Stimulated activated CD4-positive, alpha-beta T cell treated with anti-CD3 and anti-CD28 coated beads, Interleukin-1b, Interleukin-23, amount 100 ng/mL, for 4 hours (primary cell): ENCODE data around the gene TNC.

Experiments
- DNase-seq, 2 donors: peaks; one replicate each; pipeline ENCODE4 v3.0.0-alpha.2; 2020; ENCODE audit warnings: low read depth in 2 of 2

Gene TNC

DNA sequence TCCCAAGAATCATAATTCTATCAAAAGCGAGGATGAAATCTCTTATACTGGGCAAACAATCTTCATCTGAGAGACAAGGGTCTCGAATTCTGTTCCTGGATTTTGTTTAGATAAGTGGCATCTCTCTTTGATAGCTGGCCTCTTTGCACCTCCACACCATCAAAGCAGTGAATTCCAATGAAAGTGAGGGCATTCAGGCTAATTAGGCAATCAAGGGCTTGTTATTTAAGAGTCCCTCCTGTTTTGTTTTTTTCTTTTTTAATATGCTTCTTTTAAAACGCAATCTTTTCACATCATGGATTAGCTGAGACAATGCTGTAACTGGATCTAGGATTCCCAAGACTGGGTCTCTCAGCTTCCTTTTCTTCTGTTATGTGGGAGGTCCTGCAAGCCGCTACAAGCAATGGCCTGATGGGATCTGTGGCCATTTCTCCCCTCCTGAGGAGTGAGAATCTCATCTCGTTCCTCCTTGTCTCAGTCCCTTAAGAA lies 67.9 kb downstream of the TNC start:
- DNase-seq: no peak

DNA sequence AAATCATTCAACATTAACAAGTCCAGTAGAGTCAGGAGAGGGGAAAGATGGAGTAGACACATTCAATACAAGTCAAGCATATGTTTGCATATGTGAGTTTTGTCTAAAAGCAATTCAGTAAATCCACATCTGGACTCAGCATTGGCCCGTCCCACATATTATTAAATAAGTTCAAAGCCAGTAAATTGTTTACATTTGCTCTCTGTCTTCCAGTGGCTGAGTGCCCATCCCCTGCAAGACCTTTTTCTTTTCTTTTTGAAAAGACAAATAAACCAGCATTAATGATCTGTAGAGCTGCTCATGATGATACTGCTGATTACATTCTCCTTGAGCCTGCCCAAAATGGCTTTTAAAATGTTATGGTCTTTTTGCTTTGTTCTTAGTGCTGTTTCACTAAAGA lies 71.1 kb downstream of the TNC start:
- no peak for DNase-seq

DNA sequence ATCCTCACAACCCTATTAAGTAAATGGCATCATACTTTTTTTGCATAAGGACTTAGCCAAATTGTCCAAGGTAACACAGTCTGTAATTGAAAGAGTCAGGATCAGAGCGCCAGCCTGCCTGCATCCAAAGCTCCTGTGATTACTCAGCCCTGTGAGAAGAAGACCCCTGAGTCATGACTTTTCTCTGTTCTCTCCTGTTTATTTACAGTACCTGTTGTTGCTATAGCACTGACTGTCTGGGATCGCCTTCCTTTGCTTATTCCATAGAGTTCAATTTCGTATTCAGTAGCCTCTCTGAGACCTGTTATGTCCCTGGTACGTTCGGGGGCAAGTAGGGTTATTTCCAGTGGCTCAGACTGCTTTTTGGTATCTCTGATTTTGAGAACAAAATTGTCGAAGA lies 71.8 kb downstream of the TNC start:
- no peak for DNase-seq

DNA sequence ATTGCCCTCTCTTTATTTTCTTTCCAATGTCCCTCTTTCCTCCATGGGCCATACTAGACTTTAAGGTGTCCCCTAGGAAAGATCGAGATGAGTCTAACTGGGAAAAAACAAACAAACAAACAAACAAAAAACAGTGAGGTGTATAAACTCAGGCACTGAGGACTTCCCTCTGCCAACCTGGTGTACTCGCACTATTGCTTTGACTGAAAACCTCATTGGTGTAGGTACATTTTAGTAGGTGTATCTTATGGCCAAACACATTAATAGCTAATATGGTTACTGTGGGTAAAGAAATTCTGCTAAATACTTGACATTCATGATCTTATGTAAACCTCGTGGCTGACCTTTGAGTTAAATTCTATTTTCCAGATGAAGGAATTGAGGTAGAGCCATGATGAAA lies 74.3 kb downstream of the TNC start:
- no peak for DNase-seq

DNA sequence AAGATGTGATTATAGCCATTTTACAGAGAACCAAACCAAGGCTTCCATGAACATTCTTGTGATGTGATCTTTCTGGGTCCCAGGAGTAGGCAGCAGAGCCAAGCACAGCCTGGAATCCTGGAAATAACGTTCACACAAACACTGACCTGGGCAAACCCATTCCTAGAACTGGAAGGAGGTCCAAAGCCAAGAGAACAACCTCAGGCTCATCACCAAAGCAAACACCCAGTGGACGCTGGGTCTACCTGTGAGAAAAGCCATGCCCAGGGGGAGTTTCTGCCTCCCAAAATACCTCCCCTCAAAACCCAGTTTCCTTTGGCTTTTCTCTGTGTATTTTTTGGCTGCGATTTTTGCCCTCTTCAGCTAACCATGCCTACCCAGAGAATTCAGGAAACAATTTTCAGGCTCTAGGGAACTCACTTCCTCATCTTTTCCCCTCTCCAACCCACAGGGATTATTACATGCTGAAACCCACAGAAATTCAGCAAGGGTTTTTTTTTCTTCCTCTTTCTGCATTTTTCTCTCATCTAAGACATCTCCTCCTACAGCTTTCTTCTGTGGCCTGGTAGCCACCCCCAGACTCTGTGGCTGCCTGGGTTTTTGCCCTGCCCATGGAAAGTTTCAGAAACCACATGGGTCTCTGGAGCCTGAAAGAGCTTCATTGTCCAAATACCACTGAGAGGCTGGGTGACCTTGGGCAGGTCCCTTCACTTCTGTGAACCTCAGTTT lies 75.0 kb downstream of the TNC start:
- DNase-seq: no peak

DNA sequence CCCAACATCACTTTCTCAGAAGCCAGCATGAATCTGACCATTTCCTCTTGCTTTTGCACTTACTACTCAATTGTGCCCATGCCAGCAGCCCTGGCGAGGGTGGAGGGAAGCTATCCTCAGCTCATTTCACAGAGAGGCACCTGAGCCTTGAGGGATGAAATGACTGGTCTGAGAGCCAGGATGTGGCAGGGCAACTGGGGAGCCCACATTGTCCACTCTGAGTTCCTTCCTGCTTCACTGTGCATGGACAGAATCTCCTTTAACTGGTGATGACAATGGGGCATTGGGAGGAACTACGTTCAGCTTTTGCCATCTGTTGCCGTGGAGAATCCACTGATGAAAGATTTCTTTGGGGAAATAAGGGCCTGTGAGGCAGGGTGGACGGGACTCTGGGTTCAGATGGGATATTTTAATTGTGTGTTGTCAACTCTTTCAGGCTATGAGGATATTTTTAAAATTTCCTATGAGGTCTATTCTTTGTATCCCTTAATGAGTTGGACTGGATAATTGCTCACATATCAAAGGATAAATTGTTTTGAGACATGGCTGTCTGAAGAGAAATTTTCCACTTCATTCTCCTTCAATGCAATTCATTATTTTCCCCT lies 78.3 kb downstream of the TNC start:
- no peak for DNase-seq

DNA sequence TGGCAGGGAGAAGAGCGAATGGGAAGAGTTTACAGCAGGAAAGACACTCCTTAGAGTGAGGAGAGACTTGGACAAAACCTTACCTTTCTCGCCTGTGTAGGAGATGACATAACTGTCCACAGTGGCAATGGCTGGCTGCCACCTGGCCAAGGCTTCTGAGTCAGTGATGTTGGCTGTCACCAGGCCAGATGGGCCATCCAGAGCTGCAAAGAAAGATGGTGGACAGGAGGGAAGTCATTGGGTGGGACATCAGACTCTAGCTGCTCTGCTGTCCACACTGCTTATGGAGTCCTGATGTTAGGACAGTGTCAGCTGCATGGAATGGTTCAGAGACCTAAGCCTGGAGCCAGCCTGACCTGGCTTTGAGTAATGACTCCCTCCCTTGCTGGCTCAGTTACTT lies 79.8 kb downstream of the TNC start:
- DNase-seq: no peak

DNA sequence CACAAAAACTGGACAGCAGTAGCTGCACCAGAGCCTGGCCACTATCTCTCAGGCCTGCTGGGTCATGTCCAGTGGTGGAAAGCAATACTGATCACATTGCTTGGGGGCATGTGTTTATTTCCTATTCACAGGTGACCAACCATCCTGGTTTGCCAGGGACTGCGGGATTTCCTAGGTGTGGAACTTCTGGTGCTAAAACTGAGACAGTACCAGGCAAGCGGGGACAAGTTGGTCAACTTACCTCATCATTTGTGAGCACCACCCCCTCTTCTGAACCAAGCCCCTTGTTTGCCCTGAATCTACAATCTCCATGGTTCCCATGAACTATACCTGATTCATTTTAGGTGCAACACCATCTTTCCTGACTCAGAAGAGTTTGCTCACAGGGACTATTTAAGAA lies 81.3 kb downstream of the TNC start:
- DNase-seq: no peak

DNA sequence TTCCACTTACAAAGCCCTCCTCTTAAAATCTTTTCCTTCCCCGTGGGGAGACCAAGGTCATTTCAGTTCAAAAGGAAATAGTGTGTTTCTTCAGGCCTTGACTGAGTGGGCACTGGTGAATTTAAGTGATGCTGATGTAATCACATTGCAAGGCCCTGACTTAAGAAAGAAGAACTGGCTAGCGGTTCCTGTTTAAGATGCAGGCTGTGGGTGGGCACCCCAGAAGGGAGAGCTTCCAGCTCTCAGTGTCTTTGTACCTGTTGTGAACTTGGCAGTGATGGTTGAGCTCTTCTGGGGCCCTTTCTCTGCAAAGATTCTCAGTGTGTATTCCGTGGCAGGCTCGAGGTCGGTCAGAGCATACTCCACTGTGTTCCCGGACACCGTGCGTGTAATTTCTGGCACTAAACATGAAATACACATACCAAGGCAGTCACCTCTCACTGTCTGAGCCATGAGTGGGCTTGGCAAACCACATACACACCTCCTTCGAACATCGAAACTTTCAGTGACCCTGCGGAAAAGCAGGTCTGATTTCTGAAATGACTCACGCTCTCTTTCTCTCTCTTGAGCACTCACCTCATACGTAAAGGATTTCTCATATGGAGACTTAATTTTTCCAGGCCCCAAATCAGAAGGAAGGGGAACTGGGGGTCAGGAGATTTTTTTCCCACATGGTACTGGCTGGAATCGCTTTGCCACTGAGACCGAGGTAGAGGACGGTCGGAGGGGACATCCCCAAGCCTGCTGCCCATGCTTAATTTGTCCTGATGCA lies 81.9 kb downstream of the TNC start:
- peak in 1 of 2 donors; percentile 8 for DNase-seq

DNA sequence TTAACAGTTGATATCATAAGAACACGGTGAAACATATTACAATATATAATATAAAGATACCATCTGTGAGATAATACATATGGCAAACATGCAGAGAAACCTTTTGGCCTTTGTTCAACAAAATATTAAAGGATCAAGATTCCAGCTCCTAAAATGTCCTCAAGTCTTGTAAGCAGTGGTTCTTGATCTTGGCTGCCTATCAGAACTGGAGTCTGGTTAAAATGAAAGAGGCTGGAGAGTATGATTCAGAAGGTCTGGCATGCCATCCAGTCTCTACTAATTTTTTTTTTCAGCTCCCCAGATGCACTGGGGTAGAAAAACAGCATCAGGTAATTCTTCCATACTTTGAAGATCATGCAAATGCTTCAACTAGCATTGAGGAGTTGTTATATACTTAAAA lies 83.2 kb downstream of the TNC start:
- DNase-seq: no peak

DNA sequence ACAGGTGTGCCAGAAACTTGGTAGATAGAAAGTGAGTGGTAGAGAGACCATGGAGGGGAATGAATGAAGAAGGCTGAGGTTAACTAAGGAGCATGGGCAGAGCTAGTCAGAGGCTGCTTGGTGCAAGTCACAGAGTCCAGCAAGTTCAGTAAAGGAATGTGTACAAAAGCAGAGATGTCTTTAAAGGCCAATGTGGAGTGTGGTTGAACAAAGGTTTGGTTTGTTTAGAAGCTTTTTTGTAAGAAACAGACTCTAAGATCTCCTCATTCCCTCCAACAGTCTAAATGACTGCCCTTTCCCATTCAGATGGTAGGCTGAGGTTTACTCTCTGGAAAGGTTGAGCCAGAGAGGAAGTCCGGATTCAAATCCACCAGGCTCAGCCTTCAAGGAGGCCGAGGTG lies 84.2 kb downstream of the TNC start:
- no peak for DNase-seq

DNA sequence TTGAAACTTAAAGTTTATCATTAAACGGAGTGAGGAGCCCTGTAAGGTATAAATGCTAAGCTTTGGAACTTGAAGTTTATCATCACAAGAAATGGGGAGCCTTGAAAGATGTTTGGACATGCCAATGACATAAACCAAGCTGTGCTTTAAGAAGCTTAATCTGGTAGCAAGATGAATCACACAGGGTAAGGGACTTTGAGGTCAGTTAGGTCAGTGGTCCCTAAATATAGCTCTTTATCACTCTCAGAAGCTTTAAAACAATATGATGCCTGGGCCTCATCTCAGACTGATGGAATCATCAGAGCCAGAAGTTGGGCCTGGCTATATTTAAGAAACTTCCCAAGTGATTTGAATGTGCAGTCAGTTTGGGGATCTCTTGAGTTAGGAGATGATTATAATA lies 85.7 kb downstream of the TNC start:
- DNase-seq: no peak

DNA sequence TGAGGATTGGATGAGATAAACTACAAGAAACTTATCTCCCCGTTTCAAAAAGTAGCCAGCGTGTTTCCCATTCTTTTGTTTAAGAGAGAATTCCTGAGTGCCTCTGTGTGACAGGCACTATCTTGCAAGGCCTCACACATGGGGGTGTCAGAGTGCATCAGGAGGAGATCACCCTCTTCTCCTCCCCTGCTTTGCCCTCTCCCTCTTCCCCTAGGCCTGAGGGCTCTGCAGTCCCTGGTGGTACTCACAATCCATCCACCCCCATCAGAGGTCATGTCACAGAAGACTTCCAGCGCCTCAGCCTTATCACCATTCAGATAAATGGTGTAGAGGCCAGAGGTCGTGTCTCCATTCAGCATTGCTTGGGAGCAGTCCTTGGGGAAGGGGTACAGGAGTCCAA lies 88.0 kb downstream of the TNC start:
- no peak for DNase-seq

DNA sequence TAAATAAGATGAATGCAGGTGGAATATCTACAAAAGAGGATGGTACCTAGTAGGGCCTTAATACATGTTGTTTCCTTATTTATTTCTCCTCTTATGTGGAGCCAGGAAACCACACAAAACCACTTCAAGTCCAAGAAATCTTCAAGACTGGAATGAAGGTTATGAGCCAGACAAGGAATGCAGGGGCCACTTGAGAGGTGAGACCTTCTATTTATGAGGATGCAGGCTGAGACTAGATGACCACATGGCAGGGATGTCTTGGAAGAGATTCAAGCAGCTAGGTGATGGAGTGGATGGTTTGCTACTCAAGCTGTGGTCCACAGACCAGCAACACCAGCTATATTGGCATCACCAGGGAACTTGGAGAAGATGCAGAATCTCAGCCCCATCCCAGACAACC lies 92.2 kb downstream of the TNC start:
- DNase-seq: no peak

DNA sequence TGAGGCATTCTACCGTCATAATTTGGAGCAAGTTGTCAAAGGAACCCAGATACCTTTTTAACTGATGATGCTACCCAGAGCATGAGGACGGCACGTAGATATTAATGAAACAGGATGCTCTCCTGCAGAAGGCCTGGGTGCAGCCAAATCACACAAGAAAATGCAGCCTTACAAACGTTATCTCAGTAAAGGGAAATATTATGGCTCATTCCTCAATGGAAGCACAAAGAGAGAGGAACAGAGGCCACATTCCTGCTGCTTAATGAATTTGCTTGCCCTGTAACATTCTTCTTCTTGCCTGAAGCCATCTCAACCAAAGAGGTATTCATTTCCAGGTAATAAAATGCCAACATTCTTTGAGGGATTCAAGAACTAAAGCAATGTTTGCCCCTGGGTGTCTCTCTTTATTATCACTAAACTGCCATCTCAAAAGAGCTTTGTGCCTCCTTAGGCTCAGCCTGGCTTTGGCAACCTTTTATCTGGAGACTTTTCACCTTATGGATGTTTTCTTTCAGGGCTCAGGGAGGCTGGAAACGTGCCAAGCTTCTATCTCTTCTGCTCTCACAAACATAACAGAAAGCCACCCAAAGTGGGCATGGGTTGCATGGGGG lies 92.9 kb downstream of the TNC start:
- no peak for DNase-seq

DNA sequence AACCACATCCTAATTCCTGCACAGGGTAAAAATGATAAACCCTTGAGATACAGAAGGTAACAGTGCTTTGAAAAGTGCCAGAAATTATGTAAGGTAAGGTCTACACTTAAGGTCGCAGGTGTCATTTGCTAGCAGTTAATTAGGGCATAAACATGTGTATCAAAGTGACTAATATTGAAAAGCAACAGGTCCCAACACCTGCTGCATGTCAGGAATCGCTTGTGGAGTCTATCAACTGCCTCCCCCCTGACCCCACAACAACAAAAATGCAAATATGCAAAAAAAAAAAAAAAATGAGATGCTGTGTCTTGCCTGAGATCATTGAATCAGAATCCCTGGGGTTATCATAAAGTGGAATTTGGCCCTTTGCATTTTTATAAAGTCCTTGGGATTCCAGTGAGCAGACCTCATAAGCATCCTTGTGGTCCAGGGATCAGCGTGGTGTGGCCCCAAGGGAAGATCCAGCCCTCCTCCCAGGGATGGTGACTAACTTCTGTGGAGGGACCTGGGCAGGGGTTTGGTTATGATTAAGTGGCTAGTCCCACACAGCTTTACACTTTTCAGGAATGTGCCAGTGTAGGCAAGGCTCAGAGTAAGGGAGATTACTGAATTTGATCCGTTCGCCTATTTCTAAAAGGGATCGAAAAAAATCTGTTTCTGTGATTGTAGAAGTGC lies 95.1 kb downstream of the TNC start:
- no peak for DNase-seq

DNA sequence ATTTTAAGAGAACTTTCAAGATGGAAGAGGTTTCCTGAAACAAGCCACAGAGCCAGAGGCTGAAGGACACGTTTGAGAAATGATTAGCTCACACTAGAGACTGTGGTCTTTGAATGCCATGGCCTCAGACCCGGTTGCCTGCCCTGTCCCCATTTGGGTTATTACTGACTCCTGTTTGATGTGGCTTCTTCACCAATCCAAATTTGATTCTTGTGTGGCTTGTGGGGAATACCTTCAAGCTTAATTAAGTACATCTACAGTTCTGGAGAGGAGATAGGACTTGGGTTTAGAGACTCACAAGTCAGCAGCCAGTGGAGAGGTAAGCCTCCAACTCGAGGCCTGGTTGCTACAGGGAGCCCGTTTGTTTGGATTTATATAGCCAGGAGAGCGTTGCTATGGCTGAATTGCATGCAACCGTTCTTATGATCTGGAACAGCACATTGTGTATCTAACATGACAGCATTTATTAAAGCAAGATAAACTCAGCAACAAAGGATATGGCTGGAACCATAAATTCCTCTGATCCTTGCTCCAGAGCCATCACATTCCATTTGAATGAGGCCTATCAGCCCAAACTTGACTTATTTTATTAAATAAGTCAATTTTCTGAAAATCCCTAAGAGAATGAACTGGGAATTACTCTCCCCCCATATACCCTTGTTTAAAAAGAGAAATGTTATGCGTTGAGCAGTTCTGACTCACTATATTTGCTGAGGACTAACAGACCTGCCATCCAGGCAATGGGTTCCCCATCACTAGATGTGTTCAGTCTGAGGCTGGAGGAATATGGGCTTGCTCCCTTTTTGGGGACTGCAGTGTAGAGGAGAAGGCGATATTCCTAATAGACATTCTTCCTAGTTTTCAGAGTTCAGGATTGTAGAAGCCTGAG lies 99.2 kb downstream of the TNC start:
- DNase-seq: no peak

DNA sequence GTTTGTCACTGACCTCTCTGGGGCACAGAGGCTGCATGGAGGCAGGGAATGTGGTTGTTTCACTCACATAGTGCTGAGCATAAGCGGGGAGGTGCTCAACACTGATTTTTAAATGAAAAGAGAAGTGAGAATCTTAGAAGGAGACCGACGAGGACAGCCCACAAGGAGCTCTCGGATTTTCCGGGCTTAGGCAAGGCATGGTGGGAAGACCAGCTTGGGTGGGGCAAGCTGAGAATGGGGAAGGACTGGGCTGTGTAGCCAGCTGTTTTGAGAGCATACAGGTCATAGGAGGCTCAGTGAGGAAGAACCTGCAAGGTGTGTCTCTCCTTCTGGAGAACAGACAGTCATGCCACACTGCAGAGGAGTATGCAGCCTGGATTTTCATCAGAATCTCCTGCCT lies 101.6 kb downstream of the TNC start:
- DNase-seq: no peak

DNA sequence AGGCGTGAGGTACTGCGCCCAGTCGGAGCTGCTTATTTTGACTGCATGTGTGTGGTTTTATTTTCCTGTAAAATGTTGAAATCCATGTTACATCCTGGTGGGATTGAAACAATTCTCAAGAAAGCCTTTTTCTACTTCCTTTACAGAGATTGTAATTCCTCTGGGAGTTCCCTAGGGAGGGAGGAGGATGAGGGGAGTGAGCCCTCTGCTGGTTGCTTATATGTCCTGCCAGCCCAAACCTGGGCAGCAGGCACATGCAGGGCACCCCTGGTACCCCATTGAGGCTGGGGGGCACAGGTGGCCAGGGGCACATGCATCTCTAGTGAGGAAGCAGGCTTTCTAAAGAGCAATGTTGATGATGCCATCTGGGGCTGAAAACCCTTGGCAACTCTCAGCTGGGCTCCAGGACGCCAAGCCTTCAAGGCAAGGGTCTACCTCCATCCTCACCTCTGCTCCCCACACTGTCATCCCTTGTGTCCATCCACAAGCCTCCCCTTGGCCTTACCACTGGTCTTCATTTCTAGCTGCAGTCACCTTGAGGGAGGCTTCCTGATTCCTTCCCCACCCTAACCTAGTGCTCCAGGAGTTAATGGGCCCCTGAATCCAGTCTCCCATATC lies 102.8 kb downstream of the TNC start:
- no peak for DNase-seq

DNA sequence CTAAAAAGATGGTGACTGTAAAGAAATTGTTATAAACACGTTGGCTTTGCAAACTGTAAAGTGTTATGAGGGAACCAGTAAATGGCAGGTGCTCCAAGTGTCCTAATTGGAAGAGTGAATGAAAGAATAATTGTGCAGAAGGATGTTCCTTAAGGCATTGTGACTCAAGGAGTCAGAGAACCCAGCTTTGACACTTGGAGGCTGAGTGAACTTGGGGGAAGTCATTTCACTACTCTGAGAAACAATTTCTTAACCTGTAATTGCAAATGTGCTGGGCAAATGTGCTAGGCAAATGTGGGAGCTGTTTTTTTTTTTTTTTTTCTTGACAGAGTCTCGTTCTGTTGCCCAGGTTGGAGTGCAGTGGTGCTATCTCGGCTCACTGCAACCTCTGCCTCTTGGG lies 103.5 kb downstream of the TNC start:
- no peak for DNase-seq

DNA sequence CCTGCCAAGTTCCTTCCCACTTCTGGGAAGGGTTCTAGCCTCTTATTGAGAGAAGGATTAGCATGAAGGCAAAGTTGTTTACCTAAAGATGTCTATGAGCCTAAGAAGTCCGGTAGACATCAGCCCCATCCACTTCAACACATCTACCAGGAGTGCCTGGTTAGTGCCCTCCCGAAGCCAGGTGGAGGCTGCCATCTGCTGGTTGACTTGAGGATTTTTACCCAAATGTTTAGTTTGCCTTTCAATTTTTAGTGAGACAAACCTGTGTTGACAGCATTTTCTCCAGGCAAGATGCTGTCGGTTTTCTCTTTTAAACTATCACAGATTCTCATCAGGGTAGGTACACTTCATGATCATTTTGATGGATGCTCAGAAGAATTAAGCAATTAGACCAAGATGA lies 104.0 kb downstream of the TNC start:
- peak; percentile 57 to 80 for DNase-seq
